HG02678 (cell line): Measurements from ENCODE around the gene FAF1.
"Not testable (repeated sequence)": the region's sequence is repeated elsewhere in the genome, so short reads cannot be mapped to it uniquely, and the experiment has no call there.

Source experiments
- ATAC-seq: cut with Tn5 transposase; IDR thresholded peaks from one replicate; pipeline ENCODE4 v1.9.1; 2021; ENCODE audit warnings: mild to moderate bottlenecking, moderate library complexity; ENCODE audit not compliant: unreplicated experiment

Gene FAF1

GRCh38 chr1:50853325-50853724, 106.7 kb downstream of the FAF1 start:
- ATAC-seq, result no peak

GRCh38 chr1:50852889-50853288, 107.2 kb downstream of the FAF1 start:
- no peak for ATAC-seq

- no peak for ATAC-seq
These were observed 108.6 kb downstream of the FAF1 start for GRCh38 chr1:50851466-50851865.

- no peak for ATAC-seq
These were observed 109.0 kb downstream of the FAF1 start for GRCh38 chr1:50851034-50851433.

- ATAC-seq, result no peak
These were observed 112.8 kb downstream of the FAF1 start for GRCh38 chr1:50847303-50847702.

GRCh38 chr1:50846224-50846839, 113.7 kb downstream of the FAF1 start:
- no peak for ATAC-seq

- ATAC-seq, result no peak
These were observed 118.2 kb downstream of the FAF1 start for GRCh38 chr1:50841791-50842387.

GRCh38 chr1:50836117-50836516, 124.0 kb downstream of the FAF1 start:
- ATAC-seq, result no peak

- ATAC-seq, result no peak
These were observed 126.9 kb downstream of the FAF1 start for GRCh38 chr1:50833216-50833615.

- no peak for ATAC-seq
These were observed 127.9 kb downstream of the FAF1 start for GRCh38 chr1:50832167-50832566.

GRCh38 chr1:50831300-50832061, 128.6 kb downstream of the FAF1 start:
- no peak for ATAC-seq

- no peak for ATAC-seq
These were observed 129.4 kb downstream of the FAF1 start for GRCh38 chr1:50830621-50831020.

GRCh38 chr1:50829014-50829958, 130.8 kb downstream of the FAF1 start:
- ATAC-seq, result no peak

GRCh38 chr1:50827546-50827945, 132.5 kb downstream of the FAF1 start:
- no peak for ATAC-seq

- ATAC-seq, result not testable (repeated sequence)
These were observed 133.3 kb downstream of the FAF1 start for GRCh38 chr1:50826792-50827191.

GRCh38 chr1:50822035-50822776, 137.9 kb downstream of the FAF1 start:
- ATAC-seq, result no peak

GRCh38 chr1:50820545-50820944, 139.5 kb downstream of the FAF1 start:
- no peak for ATAC-seq

- no peak for ATAC-seq
These were observed 147.7 kb downstream of the FAF1 start for GRCh38 chr1:50812346-50812745.

- no peak for ATAC-seq
These were observed 151.8 kb downstream of the FAF1 start for GRCh38 chr1:50808296-50808695.

GRCh38 chr1:50796272-50796671, 163.8 kb downstream of the FAF1 start:
- ATAC-seq, result no peak
